GM12878 (cell line): Measurements from ENCODE around the gene SHROOM1. TPM values are rescaled to one million over a fixed set of nuclear protein-coding genes. Genes with fewer than 3 reads are reported as not detected.

Experiments
- ATAC-seq: fragments of 200-7000 bp; cut with Tn5 transposase; 3 replicates; pipeline ENCODE4 v1.9.1; 2020; ENCODE audit warnings: mild to moderate bottlenecking, moderate library complexity
- BruUV-seq: library from RNA; stranded (reverse); fragments of 400-500 nt; replicated peaks from 2 replicates; lab custom pipeline; 2021; lab: Mats Ljungman, UMichigan
- CTCF ChIA-PET: fragments of 300-600 bp; sonication (Branson Sonifier 250); formaldehyde crosslinking; extraction: SDS; loops from one replicate; lab custom pipeline; 2021; ENCODE audit warnings: inconsistent platforms; lab: Yijun Ruan, JAX
- POLR2A ChIA-PET: fragments of 350-600 bp; formaldehyde crosslinking; extraction: SDS; loops from one replicate; lab custom pipeline; 2021; ENCODE audit warnings: inconsistent platforms; lab: Charles Lee
- RAD21 ChIA-PET: fragments of 300-600 bp; sonication (Branson Sonifier 250); formaldehyde crosslinking; loops from one replicate; lab custom pipeline; 2023; ENCODE audit warnings: antibody characterized with exemption; ENCODE audit not compliant: unreplicated experiment; lab: Charles Lee
- SMC1A ChIA-PET: fragments of 300-600 bp; sonication (Branson Sonifier 250); formaldehyde crosslinking; loops from one replicate; lab custom pipeline; 2023; ENCODE audit not compliant: unreplicated experiment, uncharacterized antibody; lab: Charles Lee
- DNase-seq: peaks from one replicate; pipeline ENCODE4 v3.0.0-alpha.2; 2011; ENCODE audit warnings: low read depth, low spot score
- FAIRE-seq: peaks from 3 replicates; lab custom pipeline; 2011; peaks lifted over from hg19 to GRCh38; lab: Jason Lieb, UNC
- H2AFZ ChIP-seq: 2 replicates; pipeline ENCODE4 v1.6.0; 2011; ENCODE audit warnings: low read depth, low read length, control low read depth; ENCODE audit not compliant: control insufficient read depth
- H3K27ac ChIP-seq: 2 replicates; pipeline ENCODE4 v1.5.1; 2011; ENCODE audit warnings: control low read depth; ENCODE audit not compliant: control insufficient read depth, insufficient read depth
- H3K27me3 ChIP-seq, 2 experiments: replicated peaks in 1 of 2; 2 replicates each; pipeline versions ENCODE4 v1.6.0 to v1.6.1; 2011; ENCODE audit warnings: low read length in 1 of 2; ENCODE audit not compliant: control insufficient read depth in 2 of 2, insufficient read depth in 2 of 2
- H3K36me3 ChIP-seq, 2 experiments: 2 replicates each; pipeline ENCODE4 v1.5.1; 2011; ENCODE audit warnings: low read length in 1 of 2; ENCODE audit not compliant: control insufficient read depth in 2 of 2, insufficient read depth in 2 of 2
- H3K4me1 ChIP-seq: 2 replicates; pipeline ENCODE4 v1.6.1; 2011; ENCODE audit warnings: mild to moderate bottlenecking, low read length, moderate library complexity, mixed read lengths; ENCODE audit not compliant: control insufficient read depth, insufficient read depth
- H3K4me2 ChIP-seq: 2 replicates; pipeline ENCODE4 v1.6.0; 2011; ENCODE audit warnings: control low read depth; ENCODE audit not compliant: control insufficient read depth, insufficient read depth
- H3K4me3 ChIP-seq: fragments of 200-600 bp; sonication (generic); 2 replicates; pipeline ENCODE4 v1.5.1; 2016
- H3K79me2 ChIP-seq: 2 replicates; pipeline ENCODE4 v1.6.0; 2011; ENCODE audit warnings: low read length; ENCODE audit not compliant: control insufficient read depth, insufficient read depth
- H3K9ac ChIP-seq: 2 replicates; pipeline ENCODE4 v1.8.0; 2011; ENCODE audit warnings: low read length, control low read depth, mixed read lengths; ENCODE audit not compliant: control insufficient read depth, insufficient read depth
- H3K9me3 ChIP-seq: replicated peaks from 3 replicates; pipeline ENCODE4 v1.5.1; 2011; ENCODE audit warnings: mild to moderate bottlenecking, low read length; ENCODE audit not compliant: control insufficient read depth, insufficient read depth
- H4K20me1 ChIP-seq: 2 replicates; pipeline ENCODE4 v1.6.0; 2011; ENCODE audit not compliant: control insufficient read depth, insufficient read depth
- GATAD2B ChIP-seq: fragments of 450-650 bp; conservative IDR thresholded peaks from 2 replicates; pipeline ENCODE4 v1.6.1; 2017; ENCODE audit warnings: low read depth, mild to moderate bottlenecking, moderate library complexity
- IKZF1 ChIP-seq: fragments of 450-650 bp; conservative IDR thresholded peaks from 2 replicates; pipeline ENCODE4 v1.6.1; 2017; ENCODE audit warnings: antibody characterized with exemption, mild to moderate bottlenecking
- IKZF2 ChIP-seq, 2 experiments: fragments of 450-650 bp; IDR thresholded peaks; 2 replicates each; pipeline ENCODE4 v1.6.1; 2017; ENCODE audit warnings: mild to moderate bottlenecking in 2 of 2, moderate library complexity in 2 of 2
- MEF2A ChIP-seq: IDR thresholded peaks from 2 replicates; pipeline ENCODE4 v1.6.1; 2011; ENCODE audit warnings: low read depth, mild to moderate bottlenecking, low read length, moderate library complexity; ENCODE audit not compliant: insufficient read depth
- MEF2B ChIP-seq: fragments of 450-650 bp; IDR thresholded peaks from 2 replicates; pipeline ENCODE4 v1.6.1; 2018; ENCODE audit warnings: mild to moderate bottlenecking, moderate library complexity; ENCODE audit not compliant: partially characterized antibody, poor library complexity, severe bottlenecking
- MXI1 ChIP-seq: fragments of 150-350 bp; IDR thresholded peaks from 2 replicates; pipeline ENCODE4 v1.6.1; 2011; ENCODE audit warnings: low read depth, mild to moderate bottlenecking, inconsistent platforms, low read length, improper control_type of control experiment
- POLR2AphosphoS5 ChIP-seq: IDR thresholded peaks from 2 replicates; pipeline ENCODE4 v1.6.1; 2011; ENCODE audit warnings: mild to moderate bottlenecking, low read length, inconsistent platforms
- RELB ChIP-seq: fragments of 450-650 bp; IDR thresholded peaks from 2 replicates; pipeline ENCODE4 v1.6.1; 2017; ENCODE audit warnings: low read depth, mild to moderate bottlenecking, moderate library complexity
- SIX5 ChIP-seq: IDR thresholded peaks from 2 replicates; pipeline ENCODE4 v1.6.1; 2011; ENCODE audit warnings: mild to moderate bottlenecking, low read depth, low read length, moderate library complexity; ENCODE audit not compliant: severe bottlenecking
- TAF1 ChIP-seq: IDR thresholded peaks from 2 replicates; pipeline ENCODE4 v1.6.1; 2011; ENCODE audit warnings: mild to moderate bottlenecking, low read depth, low read length, borderline replicate concordance
- WGBS: methylation state at CpG from one replicate; pipeline ENCODE4 v1.1.6; 2016; ENCODE audit warnings: low lambda C conversion rate; ENCODE audit not compliant: insufficient replicate concordance, insufficient coverage; ENCODE audit errors: missing lambda C conversion rate; 5-methylcytosine and 5-hydroxymethylcytosine counted together
- in situ Hi-C: fragments of 300-500 bp; cut with MboI; formaldehyde crosslinking; loops from 9 replicates; pipeline ENCODE4 v1.14.3; 2018; ENCODE audit warnings: mixed read lengths
- intact Hi-C: fragments of 100-400 bp; cut with micrococcal nuclease; formaldehyde crosslinking; loops from one replicate; pipeline ENCODE4 v1.14.2; 2022; ENCODE audit not compliant: unreplicated experiment
- polyA plus RNA-seq, 11 experiments: library from polyadenylated mRNA; depleted of rRNA in 4 of 11; unstranded in 6 of 11; stranded (reverse) in 5 of 11; fragments of >200 nt; fragmentation: Nextera tagmentation in 4 of 11; fragmentation: Illumina TruSeq in 1 of 11; extraction: Ambion mirVana in 4 of 11; extraction: Trizol in 1 of 11; gene quantifications; 1 replicate in 1 of 11; 2 replicates in 10 of 11; pipeline versions ENCODE4 v1.2.1 to v1.2.3, GENCODE V29; 2011 to 2016; ENCODE audit warnings: inconsistent platforms in 2 of 11, missing spikeins in 2 of 11, low read depth in 1 of 11
- total RNA-seq, 4 experiments: library from RNA; depleted of rRNA in 3 of 4; stranded (reverse); fragments of >200 nt in 3 of 4; fragmentation: Illumina TruSeq in 1 of 4; extraction: Trizol in 1 of 4; gene quantifications; 2 replicates each; pipeline versions ENCODE4 v1.2.1 to v1.2.3, GENCODE V29; 2013 to 2021
- TF ChIP-seq, protein P1 (sequence below): IDR thresholded peaks from 2 replicates; pipeline ENCODE4 v1.6.1; 2012; ENCODE audit warnings: improper control_type of control experiment, low read depth, low read length; ENCODE audit not compliant: insufficient replicate concordance
- TF ChIP-seq, protein P2 (sequence below): IDR thresholded peaks from 2 replicates; pipeline ENCODE4 v1.6.1; 2011; ENCODE audit warnings: low read depth, low read length, improper control_type of control experiment, borderline replicate concordance
- TF ChIP-seq, protein P3 (sequence below): fragments of 450-650 bp; IDR thresholded peaks from 2 replicates; pipeline ENCODE4 v1.6.1; 2017; ENCODE audit warnings: mild to moderate bottlenecking

SHROOM1 gene
- total and polyA plus RNA-seq, 10 of the 15 experiments (the other 5 are each of a cell fraction or from before 2014, with no cell fraction given): 0.05 to 3.9 (median 1.3) TPM

GRCh38 chr5:132785365-132785764 is 45.1 kb downstream of the SHROOM1 start:
- peak; percentile 61 for ATAC-seq
- H3K4me3 ChIP-seq: no peak overlapping the region
- no peak for DNase-seq
- RAD21 ChIA-PET: interaction anchor here (0.7 to 1.0 kb wide), 5 partner anchors 12 to 35 kb away, joined by 3 to 5 read pairs (median 4); no protein-coding TSS in a partner anchor
- H2AFZ ChIP-seq: peak overlapping the region; percentile 67
- H3K36me3 ChIP-seq: no peaks in the 10 kb centered on the region
- SMC1A ChIA-PET: interaction anchor here (0.8 to 2.6 kb wide), 9 partner anchors 12 to 146 kb away, joined by 3 to 9 read pairs (median 3); no protein-coding TSS in a partner anchor
- 47% methylated on average over 5 of the region's 5 CpGs for WGBS
- in situ Hi-C loops: no loop called here
- FAIRE-seq: no peak
- CTCF ChIA-PET: interaction anchor here (0.7 to 2.2 kb wide), 13 partner anchors 8 to 285 kb away, joined by 3 to 9 read pairs (median 3); no protein-coding TSS in a partner anchor
- H3K79me2 ChIP-seq: no peaks in the 10 kb centered on the region
- intact Hi-C loops: no loop called here
- H3K4me2 ChIP-seq: peak overlapping the region; percentile 35; the same call in 1 of the 2 replicates
- H3K27ac ChIP-seq: no peak overlapping the region
- H3K4me1 ChIP-seq: 0 out of 2 replicates have a peak, but pooled peaks cover 3% of the 10 kb centered on the region
- no peaks in the 10 kb centered on the region for H3K9me3 ChIP-seq
- H3K27me3 ChIP-seq: no peaks in the 10 kb centered on the region
- no peak overlapping the region for H3K9ac ChIP-seq
- H4K20me1 ChIP-seq: no peaks in the 10 kb centered on the region
- BruUV-seq: no TSS peak
- POLR2A ChIA-PET: interaction anchor here (0.8 to 1.3 kb wide), 2 partner anchors 9 to 146 kb away, joined by 3 read pairs; no protein-coding TSS in a partner anchor
- TF ChIP-seq IKZF1 (0 out of 2 replicates have a peak, but pooled peaks have one; percentile 40), POLR2AphosphoS5 (no peak), GATAD2B (no peak), IKZF2 (IDR thresholded peaks at IDR 0.05) (0 out of 4 replicates have a peak, but pooled peaks have one; percentile 11 to 19), SIX5 (no peak), MEF2A (peak; percentile 45; the same call in 1 of the 2 replicates), RELB (peak; percentile 34; the same call in 1 of the 2 replicates), MXI1 (no peak), TAF1 (no peak), MEF2B (peak; percentile 16)
- TF ChIP-seq, protein P1, sequence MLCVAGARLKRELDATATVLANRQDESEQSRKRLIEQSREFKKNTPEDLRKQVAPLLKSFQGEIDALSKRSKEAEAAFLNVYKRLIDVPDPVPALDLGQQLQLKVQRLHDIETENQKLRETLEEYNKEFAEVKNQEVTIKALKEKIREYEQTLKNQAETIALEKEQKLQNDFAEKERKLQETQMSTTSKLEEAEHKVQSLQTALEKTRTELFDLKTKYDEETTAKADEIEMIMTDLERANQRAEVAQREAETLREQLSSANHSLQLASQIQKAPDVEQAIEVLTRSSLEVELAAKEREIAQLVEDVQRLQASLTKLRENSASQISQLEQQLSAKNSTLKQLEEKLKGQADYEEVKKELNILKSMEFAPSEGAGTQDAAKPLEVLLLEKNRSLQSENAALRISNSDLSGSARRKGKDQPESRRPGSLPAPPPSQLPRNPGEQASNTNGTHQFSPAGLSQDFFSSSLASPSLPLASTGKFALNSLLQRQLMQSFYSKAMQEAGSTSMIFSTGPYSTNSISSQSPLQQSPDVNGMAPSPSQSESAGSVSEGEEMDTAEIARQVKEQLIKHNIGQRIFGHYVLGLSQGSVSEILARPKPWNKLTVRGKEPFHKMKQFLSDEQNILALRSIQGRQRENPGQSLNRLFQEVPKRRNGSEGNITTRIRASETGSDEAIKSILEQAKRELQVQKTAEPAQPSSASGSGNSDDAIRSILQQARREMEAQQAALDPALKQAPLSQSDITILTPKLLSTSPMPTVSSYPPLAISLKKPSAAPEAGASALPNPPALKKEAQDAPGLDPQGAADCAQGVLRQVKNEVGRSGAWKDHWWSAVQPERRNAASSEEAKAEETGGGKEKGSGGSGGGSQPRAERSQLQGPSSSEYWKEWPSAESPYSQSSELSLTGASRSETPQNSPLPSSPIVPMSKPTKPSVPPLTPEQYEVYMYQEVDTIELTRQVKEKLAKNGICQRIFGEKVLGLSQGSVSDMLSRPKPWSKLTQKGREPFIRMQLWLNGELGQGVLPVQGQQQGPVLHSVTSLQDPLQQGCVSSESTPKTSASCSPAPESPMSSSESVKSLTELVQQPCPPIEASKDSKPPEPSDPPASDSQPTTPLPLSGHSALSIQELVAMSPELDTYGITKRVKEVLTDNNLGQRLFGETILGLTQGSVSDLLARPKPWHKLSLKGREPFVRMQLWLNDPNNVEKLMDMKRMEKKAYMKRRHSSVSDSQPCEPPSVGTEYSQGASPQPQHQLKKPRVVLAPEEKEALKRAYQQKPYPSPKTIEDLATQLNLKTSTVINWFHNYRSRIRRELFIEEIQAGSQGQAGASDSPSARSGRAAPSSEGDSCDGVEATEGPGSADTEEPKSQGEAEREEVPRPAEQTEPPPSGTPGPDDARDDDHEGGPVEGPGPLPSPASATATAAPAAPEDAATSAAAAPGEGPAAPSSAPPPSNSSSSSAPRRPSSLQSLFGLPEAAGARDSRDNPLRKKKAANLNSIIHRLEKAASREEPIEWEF: no peak
- TF ChIP-seq, protein P2, sequence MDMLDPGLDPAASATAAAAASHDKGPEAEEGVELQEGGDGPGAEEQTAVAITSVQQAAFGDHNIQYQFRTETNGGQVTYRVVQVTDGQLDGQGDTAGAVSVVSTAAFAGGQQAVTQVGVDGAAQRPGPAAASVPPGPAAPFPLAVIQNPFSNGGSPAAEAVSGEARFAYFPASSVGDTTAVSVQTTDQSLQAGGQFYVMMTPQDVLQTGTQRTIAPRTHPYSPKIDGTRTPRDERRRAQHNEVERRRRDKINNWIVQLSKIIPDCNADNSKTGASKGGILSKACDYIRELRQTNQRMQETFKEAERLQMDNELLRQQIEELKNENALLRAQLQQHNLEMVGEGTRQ: no peak
- TF ChIP-seq, protein P3, sequence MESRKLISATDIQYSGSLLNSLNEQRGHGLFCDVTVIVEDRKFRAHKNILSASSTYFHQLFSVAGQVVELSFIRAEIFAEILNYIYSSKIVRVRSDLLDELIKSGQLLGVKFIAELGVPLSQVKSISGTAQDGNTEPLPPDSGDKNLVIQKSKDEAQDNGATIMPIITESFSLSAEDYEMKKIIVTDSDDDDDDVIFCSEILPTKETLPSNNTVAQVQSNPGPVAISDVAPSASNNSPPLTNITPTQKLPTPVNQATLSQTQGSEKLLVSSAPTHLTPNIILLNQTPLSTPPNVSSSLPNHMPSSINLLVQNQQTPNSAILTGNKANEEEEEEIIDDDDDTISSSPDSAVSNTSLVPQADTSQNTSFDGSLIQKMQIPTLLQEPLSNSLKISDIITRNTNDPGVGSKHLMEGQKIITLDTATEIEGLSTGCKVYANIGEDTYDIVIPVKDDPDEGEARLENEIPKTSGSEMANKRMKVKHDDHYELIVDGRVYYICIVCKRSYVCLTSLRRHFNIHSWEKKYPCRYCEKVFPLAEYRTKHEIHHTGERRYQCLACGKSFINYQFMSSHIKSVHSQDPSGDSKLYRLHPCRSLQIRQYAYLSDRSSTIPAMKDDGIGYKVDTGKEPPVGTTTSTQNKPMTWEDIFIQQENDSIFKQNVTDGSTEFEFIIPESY: peak; percentile 88
